Measurements from ENCODE around the gene UBALD1.

DNA sequence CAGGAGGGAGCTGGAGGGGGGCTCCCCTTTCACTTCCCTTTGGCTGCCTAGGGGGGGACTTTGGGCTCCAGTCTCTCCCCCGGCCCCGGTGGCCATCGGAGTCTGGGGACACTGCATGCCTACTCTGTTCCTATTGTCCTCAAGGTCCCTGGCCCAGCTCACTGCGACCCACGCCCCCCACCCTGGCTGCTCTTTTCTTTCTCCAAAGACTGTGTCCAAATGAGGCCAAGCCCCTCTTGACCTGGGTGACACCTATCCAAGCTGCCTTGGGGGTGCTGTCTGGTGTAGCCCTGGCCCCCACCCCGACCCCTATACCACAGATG, 12.9 kb downstream of the UBALD1 start:
- TF ChIP-seq, protein P1, sequence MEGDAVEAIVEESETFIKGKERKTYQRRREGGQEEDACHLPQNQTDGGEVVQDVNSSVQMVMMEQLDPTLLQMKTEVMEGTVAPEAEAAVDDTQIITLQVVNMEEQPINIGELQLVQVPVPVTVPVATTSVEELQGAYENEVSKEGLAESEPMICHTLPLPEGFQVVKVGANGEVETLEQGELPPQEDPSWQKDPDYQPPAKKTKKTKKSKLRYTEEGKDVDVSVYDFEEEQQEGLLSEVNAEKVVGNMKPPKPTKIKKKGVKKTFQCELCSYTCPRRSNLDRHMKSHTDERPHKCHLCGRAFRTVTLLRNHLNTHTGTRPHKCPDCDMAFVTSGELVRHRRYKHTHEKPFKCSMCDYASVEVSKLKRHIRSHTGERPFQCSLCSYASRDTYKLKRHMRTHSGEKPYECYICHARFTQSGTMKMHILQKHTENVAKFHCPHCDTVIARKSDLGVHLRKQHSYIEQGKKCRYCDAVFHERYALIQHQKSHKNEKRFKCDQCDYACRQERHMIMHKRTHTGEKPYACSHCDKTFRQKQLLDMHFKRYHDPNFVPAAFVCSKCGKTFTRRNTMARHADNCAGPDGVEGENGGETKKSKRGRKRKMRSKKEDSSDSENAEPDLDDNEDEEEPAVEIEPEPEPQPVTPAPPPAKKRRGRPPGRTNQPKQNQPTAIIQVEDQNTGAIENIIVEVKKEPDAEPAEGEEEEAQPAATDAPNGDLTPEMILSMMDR (IDR thresholded peaks at IDR 0.05) = no peak
- TF ChIP-seq EZH2 (IDR thresholded peaks at IDR 0.05) = no peak
